Measurements from ENCODE around the gene TTC6.

TTC6 gene

DNA sequence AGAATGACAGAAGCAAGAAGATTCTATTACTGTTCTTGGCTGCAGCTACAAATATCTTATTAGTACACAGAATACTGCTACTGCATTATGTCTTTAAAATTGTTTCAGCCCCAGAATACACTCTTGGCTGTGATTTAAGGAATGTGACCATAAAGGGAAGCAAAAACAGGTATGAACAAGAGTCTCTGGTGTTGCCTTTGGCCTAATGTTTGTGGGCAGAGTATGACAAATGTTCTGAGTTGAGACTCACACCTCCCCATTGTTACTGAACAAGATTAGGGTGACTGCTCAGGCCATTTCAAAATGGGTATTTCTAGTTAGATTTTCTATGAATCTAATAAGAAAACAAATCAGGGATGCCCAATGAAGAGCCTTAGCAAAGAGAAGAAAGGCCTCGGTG is 28.5 kb downstream of the TTC6 start:
- no peak for DNase-seq (ENCODE audit: low read depth)

DNA sequence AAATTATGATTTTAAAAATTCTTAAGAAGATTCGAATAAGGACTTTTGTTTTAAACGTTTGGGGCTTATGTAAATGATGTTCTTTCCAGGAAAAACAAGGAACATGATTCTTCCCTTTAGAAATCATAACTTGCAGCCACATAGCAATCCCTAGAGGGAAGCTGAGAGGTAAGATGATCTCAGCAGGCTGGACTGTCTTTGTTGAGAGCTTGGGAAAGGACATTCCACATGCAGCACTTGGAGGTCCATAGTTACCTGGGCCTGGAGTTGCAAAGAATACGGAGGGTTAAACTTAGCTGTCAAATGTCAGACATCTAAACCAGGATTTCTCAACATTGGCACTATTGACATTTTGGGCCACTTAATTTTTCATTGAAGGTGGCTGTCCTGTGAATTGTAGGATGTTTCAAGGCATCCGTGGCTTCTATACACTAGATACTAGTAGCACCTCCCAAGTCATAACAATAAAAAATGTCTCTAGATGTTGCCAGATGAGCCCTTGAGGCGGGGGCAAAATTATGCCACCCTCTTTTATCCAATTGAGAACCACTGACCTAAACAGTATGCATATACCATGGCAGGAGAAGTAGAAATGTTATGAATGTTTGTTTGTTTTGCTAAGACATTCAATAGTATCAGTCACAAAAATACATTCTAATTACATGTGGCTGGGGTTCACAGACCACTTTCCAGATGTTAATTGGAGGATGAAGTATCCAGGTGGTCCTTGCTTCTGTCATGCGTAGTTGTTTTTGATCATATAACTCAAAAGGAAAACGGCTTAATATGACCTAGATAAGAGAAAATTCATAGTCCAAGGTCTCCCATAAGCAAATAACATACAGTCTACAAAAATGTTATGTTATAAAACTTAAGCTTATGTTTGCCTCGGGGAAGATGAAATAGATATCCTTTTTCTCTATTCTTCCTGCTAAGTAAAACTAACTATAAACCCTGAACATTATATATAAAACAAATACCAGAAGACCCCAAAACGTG is 30.5 kb downstream of the TTC6 start:
- DNase-seq (ENCODE audit: low read depth) = no peak

DNA sequence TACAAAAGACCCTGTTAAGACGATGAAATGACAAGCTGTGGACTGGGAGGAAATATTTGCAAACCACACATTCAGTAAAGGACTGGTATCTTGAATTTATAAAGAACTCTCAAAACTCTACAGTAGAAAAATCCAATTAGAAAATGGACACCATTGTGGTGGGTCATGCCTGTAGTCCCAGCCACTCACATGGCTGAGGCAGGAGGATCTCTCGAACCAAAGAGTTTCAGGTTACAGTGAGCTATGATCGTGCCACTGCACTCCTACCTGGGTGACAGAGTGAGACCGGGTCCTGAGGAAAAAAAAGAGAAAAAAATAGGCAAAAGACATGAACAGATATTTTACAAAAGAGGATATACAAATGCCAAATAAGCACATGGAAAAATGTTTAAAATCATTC is 41.9 kb downstream of the TTC6 start:
- DNase-seq (ENCODE audit: low read depth) = no peak

DNA sequence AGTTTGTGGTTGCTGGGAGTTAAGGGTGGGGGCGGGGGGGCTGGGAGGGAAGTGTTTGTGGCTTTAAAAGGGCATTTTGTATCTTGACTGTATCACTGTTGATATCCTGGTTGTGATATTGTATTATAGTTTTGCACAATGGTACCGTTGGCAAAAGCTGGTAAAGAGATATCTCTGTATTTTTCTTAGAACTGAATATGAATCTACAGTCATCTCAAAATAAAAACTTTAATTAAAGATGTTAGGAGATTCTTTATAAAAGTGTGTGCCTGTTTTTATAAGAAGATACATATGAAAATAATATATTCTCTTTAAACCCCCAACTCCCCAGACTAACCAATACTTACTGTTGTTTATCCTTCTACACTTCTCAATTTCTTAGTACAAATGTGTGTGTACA is 43.2 kb downstream of the TTC6 start:
- DNase-seq (ENCODE audit: low read depth) = no peak

DNA sequence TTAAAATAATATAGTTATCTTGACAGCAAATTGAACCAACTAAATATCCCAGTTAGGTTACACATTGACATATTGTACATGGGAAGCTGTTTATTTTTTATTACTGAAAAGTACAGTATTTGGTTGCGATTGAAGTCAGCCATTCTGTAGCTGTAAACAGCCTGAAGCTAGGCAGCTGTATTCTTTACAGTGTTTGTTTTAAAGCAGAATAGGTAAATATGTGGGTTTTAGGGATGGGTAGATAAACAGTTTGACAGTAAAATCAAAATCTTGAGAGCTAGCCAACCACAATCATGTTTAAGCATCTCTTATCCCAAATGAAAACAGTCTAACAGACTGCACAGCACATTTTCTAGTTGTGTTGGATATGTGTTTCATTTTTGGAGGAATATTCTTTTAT is 45.7 kb downstream of the TTC6 start:
- no peak for DNase-seq (ENCODE audit: low read depth)

DNA sequence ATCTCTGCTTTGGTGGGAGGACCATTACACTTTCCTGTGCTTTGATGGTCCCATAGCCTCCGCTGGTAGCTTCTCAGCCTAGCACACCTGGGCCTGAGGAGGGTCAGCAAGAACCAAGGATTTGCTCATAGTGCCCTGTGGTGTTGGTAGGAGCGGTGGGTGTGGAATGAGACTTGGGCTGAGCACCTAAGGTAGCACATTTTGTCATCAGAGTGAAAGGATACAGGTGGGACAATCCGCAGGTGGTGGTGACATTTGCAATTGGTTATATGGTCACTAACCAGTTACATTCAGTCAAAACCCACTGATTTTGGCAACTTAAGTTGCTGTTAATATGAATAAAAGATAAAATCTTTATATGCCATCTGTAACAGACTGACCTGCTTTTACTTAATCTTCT is 46.7 kb downstream of the TTC6 start:
- no peak for DNase-seq (ENCODE audit: low read depth)

DNA sequence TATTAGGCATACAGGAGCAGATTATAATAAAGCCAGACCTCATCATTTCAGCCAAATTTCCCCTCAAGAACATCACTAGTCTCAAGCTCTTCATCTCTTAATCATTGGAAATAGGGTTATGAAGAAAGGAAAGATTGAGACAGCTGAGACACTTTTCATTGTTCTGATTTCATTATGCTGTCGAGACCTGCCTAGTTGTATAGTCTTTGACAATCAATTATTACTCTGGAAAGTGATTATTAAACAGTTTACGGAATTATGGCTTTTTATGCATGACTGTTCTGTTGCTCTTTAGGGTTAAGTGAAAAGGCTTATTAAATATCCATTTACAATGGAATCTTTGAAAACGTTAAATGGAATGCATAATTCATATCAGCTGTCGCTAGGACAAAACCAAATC is 48.3 kb downstream of the TTC6 start:
- no peak for DNase-seq (ENCODE audit: low read depth)

Data from fibroblast of the conjunctiva (primary cell).